Measurements from ENCODE around the gene MTO1. TPM values are rescaled to one million over a fixed set of nuclear protein-coding genes. Genes with fewer than 3 reads are reported as not detected.

Gene MTO1
- total and polyA plus RNA-seq, 2 of the 4 experiments (the other 2 are of a cell fraction): 15.0 to 39.8 TPM

DNA sequence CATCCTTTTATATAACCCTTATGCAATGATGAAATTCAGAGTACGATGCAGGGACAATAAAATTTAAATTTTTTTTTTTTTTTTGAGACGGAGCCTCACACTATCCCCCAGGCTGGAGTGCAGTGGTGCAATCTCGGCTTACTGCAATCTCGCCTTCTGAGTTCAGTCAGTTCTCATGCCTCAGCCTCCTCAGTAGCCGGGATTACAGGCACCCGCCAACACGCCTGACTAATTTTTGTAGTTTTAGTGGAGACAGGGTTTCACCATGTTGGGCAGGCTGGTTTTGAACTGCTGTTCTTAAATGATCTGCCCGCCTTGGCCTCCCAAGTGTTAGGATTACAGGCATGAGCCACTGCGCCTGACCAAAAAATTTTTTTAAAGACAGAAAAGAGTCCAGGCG lies 15.2 kb downstream of the MTO1 start:
- H4K8ac ChIP-seq (ENCODE audit: low read depth in 2 of 2, low read length in 2 of 2): no peak overlapping the region
- H2BK5ac ChIP-seq (ENCODE audit: low read depth, low read length, poor library complexity, severe bottlenecking): no peak overlapping the region
- 94% methylated on average over 3 of the region's 10 CpGs; no CpG with 5 or more reads in 1 of the 2 experiments for WGBS, 2 experiments (ENCODE audit: extremely low coverage in 2 of 2, insufficient read length in 1 of 2)
- no peaks in the 10 kb centered on the region for H3K9me1 ChIP-seq (ENCODE audit: insufficient read depth, low read length)
- H4K91ac ChIP-seq (ENCODE audit: insufficient read depth, low read depth, low read length): no peak overlapping the region
- H3K4me3 ChIP-seq (ENCODE audit: insufficient read depth, low read depth, low read length): no peak overlapping the region
- no peak for ATAC-seq (ENCODE audit: low read depth)
- H3K4me2 ChIP-seq (ENCODE audit: low read depth, low read length): no peak overlapping the region
- H3K23ac ChIP-seq (ENCODE audit: low read depth, low read length): no peak overlapping the region
- H3K27ac ChIP-seq (ENCODE audit: insufficient read depth, low read length): no peak overlapping the region
- H3K9ac ChIP-seq (ENCODE audit: low read depth, low read length): no peak overlapping the region
- no peak for TF ChIP-seq POLR2A (IDR thresholded peaks at IDR 0.05; ENCODE audit: low read depth, low read length)
- TF ChIP-seq MAZ (IDR thresholded peaks at IDR 0.05; ENCODE audit: borderline replicate concordance, low read depth, low read length): no peak
- no peak for TF ChIP-seq USF2 (IDR thresholded peaks at IDR 0.05; ENCODE audit: low read depth, low read length)
- no peak for TF ChIP-seq CTCF (conservative IDR thresholded peaks at IDR 0.05; ENCODE audit: low read depth, low read length)
- TF ChIP-seq CEBPB (IDR thresholded peaks at IDR 0.05; ENCODE audit: low read depth, low read length): no peak
- no peak for TF ChIP-seq RAD21 (IDR thresholded peaks at IDR 0.05; ENCODE audit: low read length)
- TF ChIP-seq MXI1 (IDR thresholded peaks at IDR 0.05; ENCODE audit: borderline replicate concordance, low read depth, low read length): no peak
- TF ChIP-seq RFX5 (IDR thresholded peaks at IDR 0.05; ENCODE audit: low read depth, low read length): no peak
- TF ChIP-seq BHLHE40 (IDR thresholded peaks at IDR 0.05; ENCODE audit: low read depth, low read length): no peak
- no peak for TF ChIP-seq NFE2L2 (IDR thresholded peaks at IDR 0.05; ENCODE audit: low read depth, low read length)
- TF ChIP-seq RCOR1 (IDR thresholded peaks at IDR 0.05; ENCODE audit: insufficient replicate concordance, low read length): no peak
- H3K36me3 ChIP-seq (ENCODE audit: control insufficient read depth, insufficient read depth, low read length): peaks cover 45% of the 10 kb centered on the region
- H3K4ac ChIP-seq (ENCODE audit: low read depth, low read length): no peak overlapping the region
- dilution Hi-C loops (cut with HindIII; ENCODE audit: low sequenced_read_pairs, unreplicated experiment) (no loop called here), in situ Hi-C loops (cut with MboI; ENCODE audit: low sequenced_read_pairs) (no loop called here), intact Hi-C loops (cut with micrococcal nuclease) (no loop called here)
- H2BK120ac ChIP-seq (ENCODE audit: low read depth, low read length): no peak overlapping the region
- H3K56ac ChIP-seq (ENCODE audit: extremely low read depth, insufficient read depth, low read length): no peak overlapping the region
- no peak overlapping the region for H4K5ac ChIP-seq (ENCODE audit: low read depth, low read length)
- H3K14ac ChIP-seq (replicated peaks; ENCODE audit: low read depth, low read length): no peak overlapping the region
- H2BK15ac ChIP-seq (ENCODE audit: low read depth, low read length): no peak overlapping the region
- POLR2A ChIA-PET (ENCODE audit: unreplicated experiment): no interaction called here
- H2BK20ac ChIP-seq (ENCODE audit: low read depth, low read length): no peak overlapping the region
- no peaks in the 10 kb centered on the region for H3K27me3 ChIP-seq (ENCODE audit: control insufficient read depth, insufficient read depth, low read length)
- no peak overlapping the region for H2AK9ac ChIP-seq (replicated peaks; ENCODE audit: low read depth, low read length, poor library complexity)
- no peak overlapping the region for H2AFZ ChIP-seq (replicated peaks; ENCODE audit: low read length, poor library complexity)
- H3K4me1 ChIP-seq (ENCODE audit: control insufficient read depth, insufficient read depth, low read length): no peaks in the 10 kb centered on the region
- H3K79me1 ChIP-seq (ENCODE audit: low read depth in 1 of 2, low read length in 2 of 2): no peaks in the 10 kb centered on the region; a peak in 2 of 4 replicates
- H2AK5ac ChIP-seq (ENCODE audit: low read depth, low read length): no peak overlapping the region
- H3K9me3 ChIP-seq (ENCODE audit: control insufficient read depth, insufficient read depth, low read length): no peaks in the 10 kb centered on the region
- DNase-seq: no peak
- CTCF ChIA-PET: no interaction called here
- H4K20me1 ChIP-seq (ENCODE audit: insufficient read depth, low read length): no peaks in the 10 kb centered on the region
- no TSS peak for BruUV-seq (replicated peaks)
- no peak overlapping the region for H3K18ac ChIP-seq (ENCODE audit: low read depth, low read length)

Measured in IMR-90 (cell line).